D721Med (cell line): ENCODE data around the gene ITGB5.

Experiments
- DNase-seq: peaks from one replicate; pipeline ENCODE4 v3.0.0; 2011; ENCODE audit warnings: low spot score; ENCODE audit not compliant: insufficient read length
- FAIRE-seq: peaks from 2 replicates; lab custom pipeline; 2011; peaks lifted over from hg19 to GRCh38; lab: Jason Lieb, UNC
- TF ChIP-seq, protein P1 (sequence below): IDR thresholded peaks from 2 replicates; pipeline ENCODE4 v1.5.1; 2012; ENCODE audit warnings: mild to moderate bottlenecking, control low read depth; ENCODE audit not compliant: insufficient read depth; ENCODE audit errors: missing control alignments

The ITGB5 gene

GRCh38 chr3:124823648-124824047, 63.5 kb downstream of the ITGB5 start:
- FAIRE-seq = no peak
- TF ChIP-seq, protein P1, sequence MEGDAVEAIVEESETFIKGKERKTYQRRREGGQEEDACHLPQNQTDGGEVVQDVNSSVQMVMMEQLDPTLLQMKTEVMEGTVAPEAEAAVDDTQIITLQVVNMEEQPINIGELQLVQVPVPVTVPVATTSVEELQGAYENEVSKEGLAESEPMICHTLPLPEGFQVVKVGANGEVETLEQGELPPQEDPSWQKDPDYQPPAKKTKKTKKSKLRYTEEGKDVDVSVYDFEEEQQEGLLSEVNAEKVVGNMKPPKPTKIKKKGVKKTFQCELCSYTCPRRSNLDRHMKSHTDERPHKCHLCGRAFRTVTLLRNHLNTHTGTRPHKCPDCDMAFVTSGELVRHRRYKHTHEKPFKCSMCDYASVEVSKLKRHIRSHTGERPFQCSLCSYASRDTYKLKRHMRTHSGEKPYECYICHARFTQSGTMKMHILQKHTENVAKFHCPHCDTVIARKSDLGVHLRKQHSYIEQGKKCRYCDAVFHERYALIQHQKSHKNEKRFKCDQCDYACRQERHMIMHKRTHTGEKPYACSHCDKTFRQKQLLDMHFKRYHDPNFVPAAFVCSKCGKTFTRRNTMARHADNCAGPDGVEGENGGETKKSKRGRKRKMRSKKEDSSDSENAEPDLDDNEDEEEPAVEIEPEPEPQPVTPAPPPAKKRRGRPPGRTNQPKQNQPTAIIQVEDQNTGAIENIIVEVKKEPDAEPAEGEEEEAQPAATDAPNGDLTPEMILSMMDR = no peak
- no peak for DNase-seq

- FAIRE-seq = no peak
Measured at GRCh38 chr3:124823206-124823605, 64.0 kb downstream of the ITGB5 start.

GRCh38 chr3:124821356-124821755, 65.8 kb downstream of the ITGB5 start:
- DNase-seq (no peak), FAIRE-seq (no peak)
- TF ChIP-seq, protein P1 = no peak

More at GRCh38 chr3:124823206-124823605, 64.0 kb downstream of the ITGB5 start:
- TF ChIP-seq, protein P1 = no peak
- no peak for DNase-seq

DNA sequence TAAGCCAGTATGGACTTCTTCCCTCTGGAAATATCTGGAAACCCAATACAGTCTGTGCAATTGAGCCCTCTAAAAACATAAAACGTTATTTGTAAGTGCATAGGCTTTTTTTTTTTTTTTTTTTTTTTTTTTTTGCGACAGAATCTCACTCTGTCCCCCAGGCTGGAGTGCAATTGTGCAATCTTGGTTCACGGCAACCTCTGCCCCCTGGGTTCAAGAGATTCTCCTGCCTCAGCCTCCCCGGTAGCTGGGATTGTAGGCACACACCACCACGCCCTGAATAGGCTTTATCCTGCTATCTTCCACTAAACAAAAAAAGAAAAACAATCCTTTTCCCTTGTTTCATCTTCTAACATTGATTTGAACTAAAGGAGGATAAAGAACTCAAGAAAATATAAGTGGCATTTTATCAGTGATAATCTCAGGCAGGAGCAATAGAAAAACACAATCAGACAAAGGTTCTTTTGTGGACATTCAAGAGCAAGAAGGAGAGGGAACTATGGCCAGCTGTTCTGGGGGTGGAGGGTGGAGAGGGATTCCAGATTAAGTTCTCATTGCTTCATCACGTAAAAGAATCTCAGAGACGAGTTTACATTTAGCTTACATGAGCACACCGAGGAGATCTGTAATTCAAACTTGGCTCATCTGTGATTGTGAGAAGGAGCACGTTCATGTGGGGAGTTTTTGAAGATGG, 68.6 kb downstream of the ITGB5 start:
- FAIRE-seq (no peak), DNase-seq (no peak)
- TF ChIP-seq, protein P1 = no peak

DNA sequence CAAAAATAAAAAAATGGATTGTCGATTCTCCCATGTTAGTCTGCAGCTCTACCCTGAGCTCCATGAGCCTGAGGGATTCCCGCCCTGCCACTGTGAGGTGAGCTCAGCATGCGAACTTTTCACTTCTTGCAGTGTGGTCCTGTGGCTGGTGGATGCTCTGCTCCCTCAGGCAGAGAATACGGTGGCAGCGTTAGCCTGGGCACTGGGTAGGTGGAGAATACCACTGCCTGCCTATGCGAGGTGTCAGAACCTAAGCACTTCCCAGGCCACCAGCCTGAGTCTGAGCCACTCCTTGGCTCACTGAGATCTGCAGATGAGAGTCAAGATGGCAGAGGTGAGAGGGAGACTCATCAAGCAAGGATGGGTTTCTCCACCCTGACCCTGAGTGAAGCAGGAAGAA, 70.1 kb downstream of the ITGB5 start:
- TF ChIP-seq, protein P1 = no peak

DNA sequence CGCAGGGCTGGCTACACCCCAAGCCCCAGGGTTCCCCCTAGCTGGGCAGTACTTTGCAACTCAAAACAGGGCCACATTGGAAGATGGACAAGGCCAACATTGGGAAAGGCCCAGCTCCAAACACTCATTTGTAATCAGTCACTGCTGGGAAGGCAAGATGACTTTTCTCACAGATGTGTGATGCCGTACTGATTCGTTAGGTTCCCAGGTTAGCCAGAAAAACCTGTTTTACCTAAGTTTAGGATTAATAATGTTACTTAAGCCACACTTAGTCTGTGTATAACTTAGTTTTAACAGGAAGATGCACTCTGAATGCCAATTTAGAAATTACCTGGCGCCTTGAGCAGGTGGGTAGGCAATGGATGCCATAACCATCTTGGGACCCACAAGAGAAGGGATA, 71.0 kb downstream of the ITGB5 start:
- TF ChIP-seq, protein P1 = no peak
- FAIRE-seq (no peak), DNase-seq (no peak)

More for the DNA sequence above, 70.1 kb downstream of the ITGB5 start:
- no peak for FAIRE-seq
- no peak for DNase-seq

DNA sequence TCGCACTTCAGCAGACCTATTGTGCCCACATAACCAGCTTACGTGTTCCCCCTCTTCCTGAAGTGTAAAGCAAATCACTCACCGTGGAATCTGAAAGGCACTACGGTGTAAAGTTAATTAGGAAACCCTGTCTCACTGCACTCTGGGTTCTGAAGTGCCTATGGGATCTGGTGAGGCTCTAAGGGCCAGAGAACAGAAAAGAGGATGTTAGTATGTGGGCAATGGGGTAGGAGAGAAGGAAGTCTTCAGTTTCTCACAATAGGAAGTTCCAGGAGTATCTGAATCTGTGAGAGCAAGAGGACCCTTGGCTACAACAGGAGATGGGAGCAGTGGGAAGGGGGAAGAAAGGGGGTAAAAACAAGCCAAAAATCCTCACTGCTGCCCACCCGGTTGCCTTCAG, 71.4 kb downstream of the ITGB5 start:
- TF ChIP-seq, protein P1 = no peak

More for the DNA sequence above, 71.4 kb downstream of the ITGB5 start:
- FAIRE-seq (no peak), DNase-seq (no peak)
